GM18867 (cell line): ENCODE results near the gene TPCN1.

ENCODE experiments used
- ATAC-seq: cut with Tn5 transposase; IDR thresholded peaks from one replicate; pipeline ENCODE4 v1.9.1; 2021; ENCODE audit warnings: mild to moderate bottlenecking, moderate library complexity; ENCODE audit not compliant: unreplicated experiment

TPCN1 gene

GRCh38 chr12:113221181-113221996, at the start of gene TPCN1:
TSS of gene TPCN1 (plus strand) at chr12:113221464. CDS start at chr12:113226853, 5,389 bp downstream.
- peak; percentile 91 for ATAC-seq

GRCh38 chr12:113171543-113171942, 49.7 kb upstream of the TPCN1 start:
- ATAC-seq = no peak

GRCh38 chr12:113172185-113172584, 49.1 kb upstream of the TPCN1 start:
- ATAC-seq = no peak

GRCh38 chr12:113173081-113173698, 48.1 kb upstream of the TPCN1 start:
- no peak for ATAC-seq

- no peak for ATAC-seq
Measured at GRCh38 chr12:113174461-113175384, 46.5 kb upstream of the TPCN1 start.

- ATAC-seq = no peak
Measured at GRCh38 chr12:113179023-113179422, 42.2 kb upstream of the TPCN1 start.

- no peak for ATAC-seq
Measured at GRCh38 chr12:113180333-113180732, 40.9 kb upstream of the TPCN1 start.

GRCh38 chr12:113181975-113182374, 39.3 kb upstream of the TPCN1 start:
- ATAC-seq = no peak

GRCh38 chr12:113183030-113183589, 38.2 kb upstream of the TPCN1 start:
- ATAC-seq = no peak

GRCh38 chr12:113184098-113184899, 37.0 kb upstream of the TPCN1 start:
- ATAC-seq = peak; percentile 52

GRCh38 chr12:113184900-113185179, 36.4 kb upstream of the TPCN1 start:
- peak; percentile 71 for ATAC-seq

GRCh38 chr12:113185180-113186032, 35.9 kb upstream of the TPCN1 start, which contains the start of the genes DDX54 and RITA1:
TSS of gene DDX54 (minus strand) at chr12:113185478. CDS start at chr12:113185451, 27 bp downstream.
TSS of gene RITA1 (plus strand) at chr12:113185721. CDS start at chr12:113186747, 1,026 bp downstream.
- ATAC-seq = peak; percentile 47

- ATAC-seq = no peak
Measured at GRCh38 chr12:113186033-113186365, 35.3 kb upstream of the TPCN1 start.

GRCh38 chr12:113186666-113187325, 34.5 kb upstream of the TPCN1 start:
- no peak for ATAC-seq

GRCh38 chr12:113189361-113189760, 31.9 kb upstream of the TPCN1 start:
- ATAC-seq = no peak

GRCh38 chr12:113190761-113191160, 30.5 kb upstream of the TPCN1 start:
- no peak for ATAC-seq

- no peak for ATAC-seq
Measured at GRCh38 chr12:113191227-113191626, 30.0 kb upstream of the TPCN1 start.

- ATAC-seq = no peak
Measured at GRCh38 chr12:113194971-113195391, 26.3 kb upstream of the TPCN1 start.

- no peak for ATAC-seq
Measured at GRCh38 chr12:113195598-113195997, 25.7 kb upstream of the TPCN1 start.
